Omental fat pad (tissue), 4 donors: Measurements from ENCODE around the gene MICAL2. TPM values are rescaled to one million over a fixed set of nuclear protein-coding genes. Genes with fewer than 3 reads are reported as not detected.

Experiments
- ATAC-seq: fragments of 150-250 bp; one replicate; pipeline ENCODE4 v1.9.1; 2016; ENCODE audit warnings: mild to moderate bottlenecking, moderate library complexity; ENCODE audit not compliant: low FRiP score
- DNase-seq: peaks from one replicate; pipeline ENCODE4 v3.0.0-alpha.2; 2019; ENCODE audit warnings: low spot score
- CTCF ChIP-seq, 3 donors: fragments of 450-650 bp; IDR thresholded peaks; one replicate each; pipeline ENCODE4 v1.5.1; 2016 to 2017; ENCODE audit warnings: antibody characterized with exemption in 3 of 3, mild to moderate bottlenecking in 3 of 3, moderate library complexity in 2 of 3
- total RNA-seq, 4 donors: library from RNA; depleted of rRNA; stranded (reverse); fragments of >200 nt; gene quantifications; one replicate each; pipeline ENCODE4 v1.1.0, GENCODE V29; 2016

The MICAL2 gene
- total RNA-seq, 4 donors from 2014 or later = 34.3 to 143 (median 57.0) TPM

GRCh38 chr11:12128301-12128751, 17.9 kb downstream of the MICAL2 start:
- no peak for TF ChIP-seq CTCF (IDR thresholded peaks at IDR 0.05)
- DNase-seq (no peak), ATAC-seq (no peak)

GRCh38 chr11:12129227-12129626, 18.8 kb downstream of the MICAL2 start:
- ATAC-seq (no peak), DNase-seq (no peak)
- no peak for TF ChIP-seq CTCF (IDR thresholded peaks at IDR 0.05)

GRCh38 chr11:12130180-12130980, 20.0 kb downstream of the MICAL2 start:
- TF ChIP-seq CTCF (IDR thresholded peaks at IDR 0.05) = no peak
- ATAC-seq (no peak), DNase-seq (no peak)

- DNase-seq (no peak), ATAC-seq (no peak)
- no peak for TF ChIP-seq CTCF (IDR thresholded peaks at IDR 0.05)
Measured at GRCh38 chr11:12131943-12132789, 21.8 kb downstream of the MICAL2 start.

- no peak for TF ChIP-seq CTCF (IDR thresholded peaks at IDR 0.05)
- ATAC-seq (no peak), DNase-seq (no peak)
Measured at GRCh38 chr11:12132790-12133145, 22.4 kb downstream of the MICAL2 start.

- DNase-seq = no peak
Measured at GRCh38 chr11:12133547-12134235, 23.3 kb downstream of the MICAL2 start.

More at GRCh38 chr11:12133547-12134235, 23.3 kb downstream of the MICAL2 start:
- no peak for ATAC-seq
- TF ChIP-seq CTCF (IDR thresholded peaks at IDR 0.05) = no peak
